HCT116 (cell line): Measurements from ENCODE around the gene CMTM2. TPM values are rescaled to one million over a fixed set of nuclear protein-coding genes. Genes with fewer than 3 reads are reported as not detected.

Source experiments
- ATAC-seq: fragments of 200-7000 bp; cut with Tn5 transposase; 2 replicates; pipeline ENCODE4 v1.9.1; 2020; ENCODE audit warnings: mild to moderate bottlenecking, moderate library complexity
- BruUV-seq: library from RNA; stranded (reverse); fragments of 400-500 nt; replicated peaks from 2 replicates; lab custom pipeline; 2021; lab: Mats Ljungman, UMichigan
- CTCF ChIA-PET: fragments of 300-600 bp; sonication (Branson Sonifier 250); formaldehyde crosslinking; loops from one replicate; lab custom pipeline; 2021; ENCODE audit warnings: antibody characterized with exemption; lab: Charles Lee
- POLR2A ChIA-PET: fragments of 300-600, 350-600 bp; sonication (Branson Sonifier 250); formaldehyde crosslinking; loops from one replicate; lab custom pipeline; 2021; ENCODE audit warnings: antibody characterized with exemption; lab: Charles Lee
- RAD21 ChIA-PET, 2 experiments: fragments of 300-600 bp; sonication (Branson Sonifier 250); formaldehyde crosslinking; loops; one replicate each; lab custom pipeline; 2023; ENCODE audit warnings: low total read pairs in 2 of 2; ENCODE audit not compliant: uncharacterized antibody in 2 of 2, unreplicated experiment in 2 of 2, low non-redundant PET in 1 of 2; lab: Charles Lee
- DNase-seq: peaks from one replicate; pipeline ENCODE4 v3.0.0-alpha.2; 2010; ENCODE audit warnings: low read depth, low spot score
- H2AFZ ChIP-seq: fragments of 200-600 bp; shearing (Covaris generic), sonication (generic); 2 replicates; pipeline ENCODE4 v1.6.1; 2017; ENCODE audit warnings: low read depth, mixed run types, mixed read lengths, antibody characterized with exemption, low read length; ENCODE audit not compliant: poor library complexity, severe bottlenecking
- H3K27ac ChIP-seq: 2 replicates; pipeline ENCODE4 v1.5.1; 2012; ENCODE audit warnings: low read depth, low read length
- H3K27me3 ChIP-seq: fragments of 200-600 bp; sonication (generic); 2 replicates; pipeline ENCODE4 v1.6.1; 2016; ENCODE audit warnings: mixed run types, low read length, mixed read lengths; ENCODE audit not compliant: insufficient read depth
- H3K36me3 ChIP-seq, 2 experiments: fragments of 200-500 bp in 1 of 2; fragments of 200-600 bp in 1 of 2; sonication (Bioruptor generic) in 1 of 2; sonication (generic) in 1 of 2; 2 replicates each; pipeline versions ENCODE4 v1.5.1 to v1.6.1; 2014 to 2016; ENCODE audit warnings: low read length in 2 of 2, inconsistent platforms in 1 of 2, mixed read lengths in 1 of 2, mixed run types in 1 of 2; ENCODE audit not compliant: insufficient read depth in 2 of 2, control insufficient read depth in 1 of 2
- H3K4me1 ChIP-seq, 2 experiments: fragments of 200-600 bp in 1 of 2; sonication (generic) in 1 of 2; 2 replicates each; pipeline versions ENCODE4 v1.5.1 to v1.6.1; 2012 to 2017; ENCODE audit warnings: low read length in 2 of 2, inconsistent platforms in 1 of 2, mild to moderate bottlenecking in 1 of 2, mixed read lengths in 1 of 2, mixed run types in 1 of 2, moderate library complexity in 1 of 2; ENCODE audit not compliant: insufficient read depth in 2 of 2, control insufficient read depth in 1 of 2
- H3K4me2 ChIP-seq: fragments of 200-600 bp; sonication (generic); 2 replicates; pipeline ENCODE4 v1.6.1; 2017; ENCODE audit warnings: mixed run types, low read length, mixed read lengths
- H3K4me3 ChIP-seq, 2 experiments: fragments of 200-600 bp in 1 of 2; sonication (generic) in 1 of 2; replicated peaks in 1 of 2; 2 replicates each; pipeline ENCODE4 v1.5.1; 2011 to 2016; ENCODE audit warnings: low read length in 2 of 2, control low read depth in 1 of 2, low read depth in 1 of 2, mild to moderate bottlenecking in 1 of 2, mixed read lengths in 1 of 2, mixed run types in 1 of 2
- H3K79me2 ChIP-seq: fragments of 200-600 bp; sonication (generic); 2 replicates; pipeline ENCODE4 v1.6.1; 2017; ENCODE audit warnings: mild to moderate bottlenecking, mixed run types, low read length, moderate library complexity, mixed read lengths; ENCODE audit not compliant: insufficient read depth
- H3K9ac ChIP-seq: fragments of 200-600 bp; sonication (generic); 2 replicates; pipeline ENCODE4 v1.6.1; 2016; ENCODE audit warnings: low read length, mixed read lengths
- H3K9me2 ChIP-seq: fragments of 200-600 bp; sonication (generic), shearing (Covaris generic); 2 replicates; pipeline ENCODE4 v1.6.1; 2017; ENCODE audit warnings: mixed run types, mild to moderate bottlenecking, moderate library complexity; ENCODE audit not compliant: insufficient read depth
- H3K9me3 ChIP-seq, 2 experiments: fragments of 200-500 bp in 1 of 2; fragments of 200-600 bp in 1 of 2; sonication (Bioruptor generic) in 1 of 2; sonication (generic) in 1 of 2; 2 replicates each; pipeline ENCODE4 v1.6.1; 2014 to 2017; ENCODE audit warnings: low read length in 2 of 2, mixed read lengths in 2 of 2, inconsistent platforms in 1 of 2, low read depth in 1 of 2, mild to moderate bottlenecking in 1 of 2, mixed run types in 1 of 2, moderate library complexity in 1 of 2; ENCODE audit not compliant: control insufficient read depth in 1 of 2, insufficient read depth in 1 of 2
- H4K20me1 ChIP-seq: fragments of 200-600 bp; sonication (generic), shearing (Covaris generic); 2 replicates; pipeline ENCODE4 v1.6.1; 2017; ENCODE audit warnings: mixed run types, mild to moderate bottlenecking, moderate library complexity; ENCODE audit not compliant: insufficient read depth
- CBX3 ChIP-seq: IDR thresholded peaks from 2 replicates; pipeline ENCODE4 v1.6.1; 2012; ENCODE audit warnings: low read depth
- EGR1 ChIP-seq: IDR thresholded peaks from 2 replicates; pipeline ENCODE4 v1.6.1; 2012; ENCODE audit warnings: low read depth
- FOSL1 ChIP-seq: IDR thresholded peaks from 2 replicates; pipeline ENCODE4 v1.6.1; 2012; ENCODE audit warnings: low read depth
- JUND ChIP-seq: IDR thresholded peaks from 2 replicates; pipeline ENCODE4 v1.6.1; 2012
- POLR2A ChIP-seq: IDR thresholded peaks from 2 replicates; pipeline ENCODE4 v1.7.0; 2011; ENCODE audit warnings: borderline replicate concordance; ENCODE audit not compliant: insufficient read depth, insufficient read length; ENCODE audit errors: extremely low read depth
- SIN3A ChIP-seq: IDR thresholded peaks from 2 replicates; pipeline ENCODE4 v1.6.1; 2012; ENCODE audit warnings: low read depth
- SP1 ChIP-seq: IDR thresholded peaks from 2 replicates; pipeline ENCODE4 v1.6.1; 2012; ENCODE audit warnings: low read depth
- YY1 ChIP-seq: IDR thresholded peaks from 2 replicates; pipeline ENCODE4 v1.6.1; 2011; ENCODE audit warnings: low read length, low read depth, moderate library complexity, mild to moderate bottlenecking; ENCODE audit not compliant: insufficient replicate concordance; ENCODE audit errors: extremely low read depth
- ZFX ChIP-seq: fragments of 450-650 bp; IDR thresholded peaks from 2 replicates; pipeline ENCODE4 v1.6.1; 2017
- intact Hi-C: fragments of 100-400 bp; cut with micrococcal nuclease; formaldehyde crosslinking; loops from 2 replicates; pipeline ENCODE4 v1.10.0; 2022
- total RNA-seq: library from RNA; stranded (reverse); gene quantifications from one replicate; pipeline ENCODE4 v1.2.1, GENCODE V29; 2021; ENCODE audit not compliant: unreplicated experiment
- TF ChIP-seq, protein P1 (sequence below): IDR thresholded peaks from 2 replicates; pipeline ENCODE4 v1.6.1; 2012; ENCODE audit warnings: low read depth
- TF ChIP-seq, protein P2 (sequence below): IDR thresholded peaks from 2 replicates; pipeline ENCODE4 v1.6.1; 2012

CMTM2 gene
- total RNA-seq, 1 experiment from 2014 or later: 0.42 TPM

DNA sequence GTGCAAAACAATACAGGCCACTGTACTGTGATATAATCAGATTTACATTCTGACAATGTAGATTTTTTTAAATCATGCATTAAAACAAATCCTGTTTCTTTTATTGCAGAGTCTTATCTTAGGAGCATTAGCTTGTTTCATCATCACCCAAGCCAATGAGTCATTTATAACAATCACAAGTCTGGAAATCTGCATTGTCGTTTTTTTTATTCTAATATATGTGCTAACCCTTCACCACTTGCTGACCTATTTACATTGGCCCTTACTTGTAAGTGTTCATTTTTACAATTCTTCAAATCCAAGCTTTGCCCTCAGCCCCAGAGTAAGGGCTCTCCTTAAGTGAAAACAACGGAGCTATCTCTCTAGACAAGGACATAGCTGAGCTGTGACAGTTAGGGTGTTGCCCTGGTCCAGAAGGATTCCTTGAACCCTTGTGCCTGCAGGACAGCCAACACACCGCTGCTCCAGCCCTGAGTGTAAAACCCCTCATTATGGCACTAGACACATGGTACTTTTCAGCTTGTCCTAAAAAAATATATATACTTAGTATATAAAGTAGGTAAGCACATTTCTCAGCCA lies 9.3 kb upstream of the CMTM2 start (continued):
- TF ChIP-seq, protein P1, sequence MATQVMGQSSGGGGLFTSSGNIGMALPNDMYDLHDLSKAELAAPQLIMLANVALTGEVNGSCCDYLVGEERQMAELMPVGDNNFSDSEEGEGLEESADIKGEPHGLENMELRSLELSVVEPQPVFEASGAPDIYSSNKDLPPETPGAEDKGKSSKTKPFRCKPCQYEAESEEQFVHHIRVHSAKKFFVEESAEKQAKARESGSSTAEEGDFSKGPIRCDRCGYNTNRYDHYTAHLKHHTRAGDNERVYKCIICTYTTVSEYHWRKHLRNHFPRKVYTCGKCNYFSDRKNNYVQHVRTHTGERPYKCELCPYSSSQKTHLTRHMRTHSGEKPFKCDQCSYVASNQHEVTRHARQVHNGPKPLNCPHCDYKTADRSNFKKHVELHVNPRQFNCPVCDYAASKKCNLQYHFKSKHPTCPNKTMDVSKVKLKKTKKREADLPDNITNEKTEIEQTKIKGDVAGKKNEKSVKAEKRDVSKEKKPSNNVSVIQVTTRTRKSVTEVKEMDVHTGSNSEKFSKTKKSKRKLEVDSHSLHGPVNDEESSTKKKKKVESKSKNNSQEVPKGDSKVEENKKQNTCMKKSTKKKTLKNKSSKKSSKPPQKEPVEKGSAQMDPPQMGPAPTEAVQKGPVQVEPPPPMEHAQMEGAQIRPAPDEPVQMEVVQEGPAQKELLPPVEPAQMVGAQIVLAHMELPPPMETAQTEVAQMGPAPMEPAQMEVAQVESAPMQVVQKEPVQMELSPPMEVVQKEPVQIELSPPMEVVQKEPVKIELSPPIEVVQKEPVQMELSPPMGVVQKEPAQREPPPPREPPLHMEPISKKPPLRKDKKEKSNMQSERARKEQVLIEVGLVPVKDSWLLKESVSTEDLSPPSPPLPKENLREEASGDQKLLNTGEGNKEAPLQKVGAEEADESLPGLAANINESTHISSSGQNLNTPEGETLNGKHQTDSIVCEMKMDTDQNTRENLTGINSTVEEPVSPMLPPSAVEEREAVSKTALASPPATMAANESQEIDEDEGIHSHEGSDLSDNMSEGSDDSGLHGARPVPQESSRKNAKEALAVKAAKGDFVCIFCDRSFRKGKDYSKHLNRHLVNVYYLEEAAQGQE: no peak
- TF ChIP-seq CBX3: no peak
- no peak for TF ChIP-seq POLR2A

DNA sequence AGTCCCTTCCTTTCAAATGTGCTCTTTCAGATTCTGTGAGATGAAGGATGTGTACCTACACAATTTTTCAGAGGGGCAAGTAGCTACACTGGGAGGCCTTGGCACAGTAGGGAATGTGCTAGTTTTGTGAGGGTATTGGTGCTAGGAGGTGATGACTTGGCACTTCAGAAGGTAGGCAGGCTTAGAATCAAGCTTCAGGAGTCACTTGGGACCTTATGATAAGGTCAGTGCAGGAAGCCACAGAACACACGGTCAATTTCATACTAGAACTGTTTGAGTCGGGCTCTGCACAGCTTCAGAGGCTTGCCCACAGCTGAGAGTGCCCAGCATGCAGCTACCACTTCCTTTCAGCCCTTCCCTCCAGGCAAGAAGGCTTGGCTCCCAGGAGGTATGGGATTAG lies 6.9 kb upstream of the CMTM2 start:
- intact Hi-C loops: no loop called here
- Histone ChIP-seq H3K9me2 (no peaks in the 10 kb centered on the region), H3K27me3 (no peaks in the 10 kb centered on the region)
- TF ChIP-seq ZFX (no peak), SIN3A (no peak), JUND (no peak), EGR1 (no peak), FOSL1 (no peak), SP1 (no peak), YY1 (no peak)
- TF ChIP-seq, protein P2, sequence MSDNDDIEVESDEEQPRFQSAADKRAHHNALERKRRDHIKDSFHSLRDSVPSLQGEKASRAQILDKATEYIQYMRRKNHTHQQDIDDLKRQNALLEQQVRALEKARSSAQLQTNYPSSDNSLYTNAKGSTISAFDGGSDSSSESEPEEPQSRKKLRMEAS: no peak
- TF ChIP-seq, all 23 proteins: peak for 0
- Histone ChIP-seq H3K36me3 (no peaks in the 10 kb centered on the region), H3K4me2 (no peak overlapping the region), H2AFZ (no peak overlapping the region), H3K27ac (no peak overlapping the region), H3K79me2 (no peaks in the 10 kb centered on the region), H3K4me3 (no peak overlapping the region), H3K9me3 (no peaks in the 10 kb centered on the region), H4K20me1 (peaks cover 3% of the 10 kb centered on the region; the same call in 1 of the 2 replicates), H3K4me1 (peaks cover 0 to 13% of the 10 kb centered on the region in 2 experiments; a peak in 3 of 4 replicates), H3K9ac (no peak overlapping the region)
- RAD21 ChIA-PET: no interaction called here
- DNase-seq (no peak), ATAC-seq (no peak)
- BruUV-seq: no TSS peak
- CTCF ChIA-PET: interaction anchor here (1.3 kb wide), 1 partner anchor 9 kb away, joined by 3 read pairs; no protein-coding TSS in a partner anchor
- POLR2A ChIA-PET: no interaction called here
